Right ventricle myocardium inferior (tissue), 1 donor: ENCODE data around the gene PCGF3. TPM values are rescaled to one million over a fixed set of nuclear protein-coding genes. Genes with fewer than 3 reads are reported as not detected.
A peak's percentile ranks its signal among the peaks of the same experiment; 100 is the strongest.
"Not testable (repeated sequence)": the region's sequence is repeated elsewhere in the genome, so short reads cannot be mapped to it uniquely, and the experiment has no call there.

Experiments
- ATAC-seq: fragments of 200-7000 bp; cut with Tn5 transposase; one replicate; pipeline ENCODE4 v1.9.1; 2020; ENCODE audit warnings: mild to moderate bottlenecking, moderate library complexity
- DNase-seq: peaks from one replicate; pipeline ENCODE4 v3.0.0; 2021; ENCODE audit errors: missing footprints
- intact Hi-C: fragments of 100-400 bp; cut with DNase I; formaldehyde crosslinking; loops from one replicate; pipeline ENCODE4 v1.11.0; 2022
- total RNA-seq: library from RNA; stranded (reverse); fragmentation: NEBNext Ultra II Directional; extraction: Animal tissue kit (Norgen Biotek cat#: 25700); gene quantifications from one replicate; pipeline ENCODE4 v1.2.1, GENCODE V29; 2021
- donor health status: DM: no; HTN: yes; CAD: no; lungs with severe emphysema.

PCGF3 gene
- total RNA-seq, 1 donor from 2014 or later = 21.7 TPM

DNA sequence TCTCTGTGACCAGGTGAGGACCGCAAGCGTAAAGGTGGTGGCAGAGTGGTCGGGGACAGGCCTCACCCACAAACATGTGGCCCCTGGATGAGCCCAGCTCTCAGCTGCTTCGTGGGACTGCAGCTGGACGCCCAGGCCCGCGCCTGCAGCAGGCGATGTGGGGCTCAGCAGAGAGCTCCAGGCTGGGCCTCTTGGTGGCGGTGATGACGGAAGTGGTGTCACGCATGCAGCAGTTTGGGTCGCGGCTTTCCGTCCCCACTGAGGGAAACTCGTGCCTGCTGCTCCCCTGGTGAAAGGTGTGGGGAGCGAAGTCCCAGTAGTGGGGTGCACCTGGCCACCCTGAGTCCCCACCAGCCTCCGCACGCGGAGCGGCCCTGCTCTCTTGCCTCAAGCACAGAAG, 26.9 kb downstream of the PCGF3 start:
- no peak for ATAC-seq
- intact Hi-C loops = no loop called here
- DNase-seq = no peak

- intact Hi-C loops = no loop called here
- DNase-seq (no peak), ATAC-seq (peak; percentile 48)
Observed at GRCh38 chr4:732911-733630, 27.4 kb downstream of the PCGF3 start.

GRCh38 chr4:733631-733980, 28.0 kb downstream of the PCGF3 start:
- DNase-seq = no peak
- intact Hi-C loops = no loop called here
- peak; percentile 5 for ATAC-seq

DNA sequence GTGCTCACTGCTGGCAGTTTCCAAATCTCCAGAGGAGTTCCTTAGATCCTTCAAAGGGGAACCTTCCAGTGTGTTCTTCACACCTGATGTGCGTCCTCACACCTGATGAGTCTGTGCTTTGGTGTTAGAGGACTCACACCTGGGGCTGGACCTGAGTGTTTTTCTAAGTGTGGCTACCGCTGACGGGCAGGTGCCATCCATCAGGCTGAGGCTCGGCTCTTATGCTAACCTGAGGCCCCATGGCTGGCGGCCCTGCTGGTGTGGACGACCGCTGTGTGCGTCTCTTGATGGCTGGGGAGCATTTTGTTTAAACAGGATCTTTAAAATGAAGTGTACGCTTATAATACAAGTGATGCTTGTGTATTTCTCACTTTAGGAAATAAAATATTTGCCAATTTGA, 28.4 kb downstream of the PCGF3 start:
- intact Hi-C loops = no loop called here
- DNase-seq (peak; percentile 62), ATAC-seq (no peak)

DNA sequence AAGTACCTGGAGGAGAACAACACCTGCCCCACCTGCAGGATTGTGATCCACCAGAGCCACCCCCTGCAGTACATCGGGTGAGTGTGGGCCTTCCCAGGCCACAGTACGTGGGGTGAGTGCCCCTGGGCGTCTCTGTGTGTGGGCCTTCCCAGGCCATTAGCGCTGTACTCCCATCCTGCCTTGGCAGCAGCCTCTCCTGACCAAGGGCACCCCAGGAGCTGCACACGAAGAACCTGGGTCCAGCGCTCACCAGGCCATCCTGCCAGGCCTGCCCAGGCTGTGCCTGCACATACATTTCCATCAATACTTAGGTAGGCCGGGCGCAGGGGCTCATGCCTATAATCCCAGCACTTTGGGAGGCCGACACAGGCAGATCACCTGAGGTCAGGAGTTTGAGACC, 29.3 kb downstream of the PCGF3 start:
- ATAC-seq (no peak), DNase-seq (no peak)
- intact Hi-C loops = no loop called here

GRCh38 chr4:735583-735982, 30.0 kb downstream of the PCGF3 start:
- ATAC-seq = no peak
- intact Hi-C loops = no loop called here
- no peak for DNase-seq

GRCh38 chr4:736561-736960, 30.9 kb downstream of the PCGF3 start:
- ATAC-seq, DNase-seq, intact Hi-C loops: not testable (repeated sequence)

- DNase-seq = no peak
- intact Hi-C loops = no loop called here
Observed at GRCh38 chr4:738781-739280, 33.2 kb downstream of the PCGF3 start.

DNA sequence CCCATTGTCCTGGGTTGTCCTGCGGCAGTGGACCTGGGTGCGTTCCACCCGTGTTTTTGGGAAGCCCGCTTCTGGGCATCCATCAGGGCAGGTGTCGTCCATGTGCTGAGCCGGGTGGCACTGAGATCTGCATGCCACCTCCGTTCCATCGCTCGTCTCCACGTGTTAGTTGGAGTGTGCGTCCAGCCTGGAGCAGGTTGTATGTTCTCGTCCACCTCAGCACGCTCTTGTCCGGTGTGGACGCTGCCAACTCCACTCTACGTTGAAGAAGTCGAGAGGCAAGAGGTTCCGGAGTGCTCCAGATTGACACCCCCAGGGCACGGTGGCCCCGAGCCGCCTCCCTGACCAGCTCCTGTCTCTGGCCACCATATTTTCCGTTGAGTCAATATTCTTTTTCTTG, 33.9 kb downstream of the PCGF3 start:
- no peak for DNase-seq

More at GRCh38 chr4:738781-739280, 33.2 kb downstream of the PCGF3 start:
- ATAC-seq = no peak

GRCh38 chr4:740011-740410, 34.4 kb downstream of the PCGF3 start:
- no peak for ATAC-seq
- intact Hi-C loops = loop anchor here (5.0 kb wide), 1 partner anchor 247 kb away; the partner anchor contains the start of gene IDUA
- DNase-seq = no peak

More for the DNA sequence above, 33.9 kb downstream of the PCGF3 start:
- intact Hi-C loops = no loop called here
- no peak for ATAC-seq

DNA sequence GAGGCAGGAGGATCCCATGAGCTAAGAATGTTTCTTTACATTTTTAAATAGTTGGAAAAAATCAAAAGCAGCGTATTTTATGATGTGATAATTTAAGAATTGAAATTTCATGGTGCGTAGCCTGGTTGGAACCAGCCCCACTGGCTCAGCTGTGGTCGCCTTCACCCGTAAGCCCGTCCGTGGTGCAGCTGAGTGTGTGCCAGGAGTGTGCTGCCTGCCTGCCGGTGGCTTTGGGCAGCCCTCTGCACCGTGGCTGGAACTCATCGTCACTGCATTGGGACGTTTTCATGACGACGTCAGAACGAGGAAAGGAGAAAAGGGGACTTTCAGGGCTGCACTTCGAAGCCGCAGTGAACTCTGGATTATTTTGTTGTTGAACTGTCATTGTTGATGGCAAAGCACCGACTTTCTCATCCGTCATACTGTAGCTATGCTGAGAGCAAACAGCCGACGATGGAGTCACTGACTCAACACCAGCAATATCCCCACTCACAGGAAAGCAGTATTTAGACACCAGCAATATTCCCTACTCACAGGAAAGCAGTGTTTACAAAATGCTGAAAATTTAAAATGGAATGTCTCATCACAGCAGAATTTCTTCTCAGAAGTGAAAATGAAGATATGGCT, 35.1 kb downstream of the PCGF3 start:
- DNase-seq (no peak), ATAC-seq (no peak)
- intact Hi-C loops = loop anchor here (5.0 kb wide), 1 partner anchor 247 kb away; the partner anchor contains the start of gene IDUA

DNA sequence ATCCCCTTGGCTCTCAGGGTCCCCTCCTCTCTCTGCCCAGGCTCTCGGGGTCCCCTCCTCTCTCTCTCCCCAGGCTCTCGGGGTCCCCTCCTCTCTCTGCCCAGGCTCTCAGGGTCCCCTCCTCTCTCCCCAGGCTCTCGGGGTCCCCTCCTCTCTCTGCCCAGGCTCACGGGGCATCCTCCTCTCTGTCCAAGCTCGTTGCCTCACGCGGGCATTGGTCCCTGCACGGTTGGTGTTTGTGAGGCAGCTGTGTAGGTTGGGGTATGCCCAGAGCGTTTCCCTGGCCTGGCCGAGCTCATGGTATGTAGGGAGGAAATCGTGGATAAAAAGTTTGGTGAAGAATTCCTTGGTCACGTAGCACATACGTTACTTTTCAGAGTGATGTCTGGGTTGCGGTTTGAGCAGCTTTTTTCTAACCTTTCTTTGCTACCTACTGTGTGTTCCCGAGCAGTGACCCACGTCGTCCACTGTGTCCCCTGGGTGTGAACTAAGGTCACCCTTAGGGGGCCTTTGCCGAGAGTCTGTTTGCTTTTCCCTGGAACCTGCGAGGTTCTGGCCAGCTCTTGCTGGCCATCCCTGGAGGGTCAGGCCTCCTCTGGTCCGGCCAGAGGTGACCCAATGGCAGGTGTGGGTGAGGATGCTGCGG, 36.6 kb downstream of the PCGF3 start:
- ATAC-seq = no peak
- intact Hi-C loops = loop anchor here (5.0 kb wide), 1 partner anchor 245 kb away; the partner anchor contains the start of gene IDUA
- DNase-seq = no peak

DNA sequence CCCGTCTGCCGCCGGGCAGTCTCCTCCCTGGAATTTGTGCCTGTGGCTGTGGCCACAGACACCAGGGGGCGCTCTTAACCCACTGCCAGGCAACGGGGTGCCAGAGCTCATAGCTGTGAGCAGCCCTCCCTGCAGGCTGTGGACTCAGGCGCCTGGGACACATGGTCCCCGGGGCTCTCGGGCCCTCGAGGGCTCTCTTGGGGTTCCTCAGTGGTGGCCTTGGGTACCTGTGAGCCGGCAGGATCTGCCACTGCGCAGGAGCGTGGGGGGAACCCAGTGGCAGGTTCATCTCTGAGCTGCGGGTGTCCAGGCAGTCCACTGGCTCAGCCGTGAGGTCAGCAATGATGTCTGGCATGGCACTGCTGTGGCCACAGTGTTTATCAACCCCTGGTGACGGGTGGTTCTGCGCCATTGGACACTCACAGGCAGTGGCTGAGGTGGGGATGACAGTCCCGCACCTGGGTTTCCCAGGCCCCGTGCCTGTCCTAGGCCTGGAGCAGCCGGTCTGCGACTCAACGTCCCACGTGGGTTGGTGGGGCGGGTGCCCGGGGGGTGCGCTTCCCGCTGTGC, 37.2 kb downstream of the PCGF3 start:
- ATAC-seq = peak; percentile 85
- DNase-seq = peak; percentile 84
- intact Hi-C loops = loop anchor here (5.0 kb wide), 1 partner anchor 244 kb away; the partner anchor contains the start of gene IDUA

DNA sequence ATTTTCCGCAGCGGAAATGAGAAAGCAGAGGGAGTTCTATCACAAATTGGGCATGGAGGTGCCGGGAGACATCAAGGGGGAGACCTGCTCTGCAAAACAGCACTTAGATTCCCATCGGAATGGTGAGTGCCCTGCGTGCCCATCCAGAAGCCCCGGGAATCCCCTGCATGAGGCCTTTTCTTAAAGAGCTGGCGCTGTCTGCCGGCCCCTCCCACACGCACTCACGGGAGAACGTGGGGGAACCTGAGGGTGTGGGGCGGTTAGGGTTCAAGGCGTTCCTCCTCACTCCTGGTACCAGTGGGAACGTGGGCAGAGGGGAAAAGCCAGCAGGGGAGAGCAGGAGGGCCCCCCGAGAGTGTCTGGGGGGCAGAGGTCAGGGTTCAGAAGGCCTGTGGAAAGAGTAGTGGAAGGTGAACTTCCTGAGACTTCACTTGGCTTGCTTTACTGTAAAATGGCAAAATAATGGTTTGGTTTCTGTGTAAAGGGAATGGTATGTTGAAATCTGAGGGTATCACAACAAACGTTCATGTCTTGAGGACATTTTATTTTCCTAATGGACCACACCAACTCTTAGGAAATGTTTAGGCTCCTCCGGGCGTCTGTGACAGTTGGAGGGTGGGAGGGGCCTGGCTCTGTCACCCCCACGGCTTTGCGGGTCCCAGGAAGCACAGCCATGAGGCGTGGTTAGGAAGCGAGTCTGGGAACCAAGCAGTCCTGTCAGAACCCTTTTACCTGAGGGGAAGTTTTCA, 38.0 kb downstream of the PCGF3 start:
- ATAC-seq = no peak
- DNase-seq = peak; percentile 64
- intact Hi-C loops = loop anchor here (5.0 kb wide), 1 partner anchor 244 kb away; the partner anchor contains the start of gene IDUA

GRCh38 chr4:744212-744841, 38.7 kb downstream of the PCGF3 start:
- intact Hi-C loops = loop anchor here (5.0 kb wide), 1 partner anchor 243 kb away; the partner anchor contains the start of gene IDUA
- no peak for ATAC-seq
- DNase-seq = no peak

DNA sequence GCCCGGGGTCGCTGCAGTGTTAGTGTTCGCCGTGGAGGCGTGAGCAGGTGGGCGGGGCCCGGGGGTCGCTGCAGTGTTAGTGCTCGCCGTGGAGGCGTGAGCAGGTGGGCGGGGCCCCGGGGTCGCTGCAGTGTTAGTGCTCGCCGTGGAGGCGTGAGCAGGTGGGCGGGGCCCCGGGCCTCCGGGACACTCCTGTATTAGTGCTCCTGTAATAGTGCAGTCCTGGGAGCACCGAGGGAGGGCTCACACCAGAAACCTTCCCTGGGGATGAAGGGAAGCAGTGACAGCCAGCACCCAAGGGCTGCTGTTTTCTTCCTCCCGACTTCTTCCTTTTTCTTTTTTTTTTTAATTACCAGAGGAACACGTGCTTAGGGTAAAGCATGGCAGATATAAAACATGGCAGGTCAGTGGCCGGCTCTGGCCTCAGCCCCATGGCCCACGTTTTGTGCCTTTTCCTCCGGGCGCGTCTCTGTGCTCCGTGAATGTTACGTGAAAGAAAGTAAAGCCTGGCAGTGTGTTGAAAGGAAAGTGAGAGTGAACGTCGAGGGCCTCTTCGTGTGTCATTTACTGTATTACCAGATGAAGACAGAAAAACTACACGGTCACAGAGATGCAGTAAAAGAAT, 42.0 kb downstream of the PCGF3 start:
- intact Hi-C loops = no loop called here
- no peak for ATAC-seq
- no peak for DNase-seq

DNA sequence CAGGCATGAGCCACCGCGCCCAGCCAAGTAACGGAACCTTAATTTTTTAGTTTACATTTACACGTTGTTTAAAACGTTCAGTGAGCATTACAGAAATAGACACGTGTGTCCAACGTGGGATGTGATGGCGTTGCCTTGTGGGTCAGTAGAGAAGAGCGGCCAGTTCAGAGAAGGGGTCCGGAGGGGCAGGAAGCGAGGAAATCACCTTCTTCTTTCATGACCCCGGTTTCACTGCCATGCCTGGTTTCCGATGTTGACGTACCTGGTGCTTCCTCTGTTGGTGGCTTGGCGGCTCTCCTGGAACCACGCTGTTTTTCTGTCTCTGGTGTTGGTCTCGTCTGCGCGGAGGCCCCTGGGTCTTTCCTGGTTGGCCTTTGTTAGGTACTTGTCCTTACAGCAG, 42.8 kb downstream of the PCGF3 start:
- intact Hi-C loops = no loop called here
- DNase-seq = no peak
- no peak for ATAC-seq
